Activated CD8-positive, alpha-beta T cell treated with anti-CD3 and anti-CD28 coated beads, Interleukin-2, amount 10 ng/mL, durations not matched to agents 7 days and 5 days (primary cell): ENCODE measurements around the gene ETV6. TPM values are rescaled to one million over a fixed set of nuclear protein-coding genes. Genes with fewer than 3 reads are reported as not detected.

Experiments
- ATAC-seq: fragments of 150-1000 bp; cut with Tn5 transposase; one replicate; pipeline ENCODE4 v1.10.0; 2021; ENCODE audit warnings: moderate library complexity
- CTCF ChIA-PET: fragments of 350-600 bp; sonication (Branson Sonifier 250); formaldehyde crosslinking; loops from one replicate; lab custom pipeline; 2021; ENCODE audit warnings: antibody characterized with exemption; lab: Charles Lee
- POLR2A ChIA-PET: fragments of 350-600 bp; sonication (Branson Sonifier 250); formaldehyde crosslinking; loops from one replicate; lab custom pipeline; 2021; ENCODE audit warnings: antibody characterized with exemption; lab: Charles Lee
- DNase-seq: peaks from one replicate; pipeline ENCODE4 v3.0.0-alpha.2; 2020
- H3K27ac Mint-ChIP-seq: one replicate; pipeline ENCODE4 v1.8.0; 2021; ENCODE audit warnings: mild to moderate bottlenecking, mixed read lengths
- H3K27me3 Mint-ChIP-seq: one replicate; pipeline ENCODE4 v1.8.0; 2021; ENCODE audit warnings: low read depth, mixed read lengths
- H3K36me3 Mint-ChIP-seq: one replicate; pipeline ENCODE4 v1.8.0; 2021; ENCODE audit warnings: low read depth, mixed read lengths
- H3K4me1 Mint-ChIP-seq: one replicate; pipeline ENCODE4 v1.8.0; 2021; ENCODE audit warnings: low read depth, mixed read lengths
- H3K4me3 Mint-ChIP-seq: one replicate; pipeline ENCODE4 v1.8.0; 2021; ENCODE audit warnings: mild to moderate bottlenecking, mixed read lengths
- H3K9me3 Mint-ChIP-seq: one replicate; pipeline ENCODE4 v1.8.0; 2022; ENCODE audit warnings: mixed read lengths; ENCODE audit not compliant: insufficient read depth
- total RNA-seq, 2 experiments: library from RNA; stranded (reverse); gene quantifications; one replicate each; pipeline ENCODE4 v1.2.3, GENCODE V29; 2021

The ETV6 gene
- total RNA-seq, 2 experiments from 2014 or later, result 22.1 to 26.1 TPM

GRCh38 chr12:11648514-11649412 is 711 bp upstream of the ETV6 start:
- Mint-ChIP-seq H3K4me1 (peaks cover 30% of the 10 kb centered on the region), H3K4me3 (peak overlapping the region; percentile 90), H3K27me3 (peaks cover 8% of the 10 kb centered on the region), H3K9me3 (no peaks in the 10 kb centered on the region), H3K27ac (peak overlapping the region; percentile 94), H3K36me3 (peaks cover 7% of the 10 kb centered on the region)
- ATAC-seq (peak; percentile 45), DNase-seq (peak; percentile 77)
- ChIA-PET POLR2A (interaction anchor here (0.9 to 1.7 kb wide), 12 partner anchors 10 to 383 kb away, joined by 3 to 15 read pairs (median 4); no protein-coding TSS in a partner anchor), CTCF (interaction anchor here (0.9 to 1.8 kb wide), 4 partner anchors 103 to 385 kb away, joined by 3 to 8 read pairs (median 5); no protein-coding TSS in a partner anchor)

GRCh38 chr12:11650286-11651281 is 1.1 kb downstream of the ETV6 start:
- Mint-ChIP-seq H3K36me3 (peaks cover 5% of the 10 kb centered on the region), H3K4me1 (peaks cover 42% of the 10 kb centered on the region), H3K27ac (peak overlapping the region; percentile 91), H3K27me3 (peaks cover 8% of the 10 kb centered on the region), H3K4me3 (peak overlapping the region; percentile 83), H3K9me3 (no peaks in the 10 kb centered on the region)
- ATAC-seq, result peak; percentile 22
- ChIA-PET CTCF (interaction anchor here (0.6 to 1.8 kb wide), 3 partner anchors 11 to 383 kb away, joined by 4 to 8 read pairs (median 7); no protein-coding TSS in a partner anchor), POLR2A (interaction anchor here (0.7 to 1.7 kb wide), 13 partner anchors 8 to 707 kb away, joined by 3 to 15 read pairs (median 5); no protein-coding TSS in a partner anchor)
- DNase-seq, result peak; percentile 44

- H3K36me3 Mint-ChIP-seq, result peaks cover 5% of the 10 kb centered on the region
- H3K9me3 Mint-ChIP-seq, result no peaks in the 10 kb centered on the region
- peak overlapping the region; percentile 83 for H3K4me3 Mint-ChIP-seq
- peaks cover 7% of the 10 kb centered on the region for H3K27me3 Mint-ChIP-seq
- ChIA-PET POLR2A (no interaction called here), CTCF (no interaction called here)
- peak overlapping the region; percentile 95 for H3K27ac Mint-ChIP-seq
- peaks cover 48% of the 10 kb centered on the region for H3K4me1 Mint-ChIP-seq
- DNase-seq, result no peak
- no peak for ATAC-seq
Measured at GRCh38 chr12:11651381-11651780, 1.9 kb downstream of the ETV6 start.

- H3K4me3 Mint-ChIP-seq, result peak overlapping the region; percentile 83
- DNase-seq (no peak), ATAC-seq (no peak)
- H3K27me3 Mint-ChIP-seq, result peaks cover 5% of the 10 kb centered on the region
- POLR2A ChIA-PET, result no interaction called here
- H3K27ac Mint-ChIP-seq, result peak overlapping the region; percentile 95
- H3K9me3 Mint-ChIP-seq, result no peaks in the 10 kb centered on the region
- peaks cover 5% of the 10 kb centered on the region for H3K36me3 Mint-ChIP-seq
- CTCF ChIA-PET, result no interaction called here
- H3K4me1 Mint-ChIP-seq, result peaks cover 49% of the 10 kb centered on the region
Measured at GRCh38 chr12:11651785-11652184, 2.3 kb downstream of the ETV6 start.

- H3K4me1 Mint-ChIP-seq, result peaks cover 56% of the 10 kb centered on the region
- peak overlapping the region; percentile 95 for H3K27ac Mint-ChIP-seq
- peak; percentile 26 for DNase-seq
Measured at GRCh38 chr12:11652351-11653040, 3.0 kb downstream of the ETV6 start.

GRCh38 chr12:11653215-11653753 is 3.8 kb downstream of the ETV6 start:
- Mint-ChIP-seq H3K9me3 (no peaks in the 10 kb centered on the region), H3K27me3 (no peaks in the 10 kb centered on the region), H3K4me1 (peaks cover 61% of the 10 kb centered on the region), H3K27ac (peak overlapping the region; percentile 95), H3K36me3 (peaks cover 15% of the 10 kb centered on the region), H3K4me3 (peak overlapping the region; percentile 83)
- DNase-seq (peak; percentile 72), ATAC-seq (peak; percentile 29)
- ChIA-PET CTCF (no interaction called here), POLR2A (interaction anchor here (0.6 to 0.7 kb wide), 2 partner anchors 22 to 356 kb away, joined by 3 to 4 read pairs; no protein-coding TSS in a partner anchor)

More at GRCh38 chr12:11652351-11653040, 3.0 kb downstream of the ETV6 start:
- Mint-ChIP-seq H3K4me3 (peak overlapping the region; percentile 83), H3K27me3 (peaks cover 3% of the 10 kb centered on the region), H3K36me3 (peaks cover 10% of the 10 kb centered on the region), H3K9me3 (no peaks in the 10 kb centered on the region)
- POLR2A ChIA-PET, result interaction anchor here (0.6 to 0.7 kb wide), 2 partner anchors 23 to 357 kb away, joined by 3 to 4 read pairs; no protein-coding TSS in a partner anchor
- CTCF ChIA-PET, result no interaction called here
- ATAC-seq, result no peak

- Mint-ChIP-seq H3K4me1 (peaks cover 70% of the 10 kb centered on the region), H3K4me3 (no peak overlapping the region), H3K9me3 (no peaks in the 10 kb centered on the region), H3K27ac (no peak overlapping the region), H3K27me3 (no peaks in the 10 kb centered on the region), H3K36me3 (peaks cover 15% of the 10 kb centered on the region)
- ChIA-PET CTCF (interaction anchor here (1.3 kb wide), 1 partner anchor 379 kb away, joined by 6 read pairs; no protein-coding TSS in a partner anchor), POLR2A (interaction anchor here (0.8 kb wide), 1 partner anchor 1438 kb away, joined by 3 read pairs; no protein-coding TSS in a partner anchor)
- DNase-seq, result no peak
- ATAC-seq, result no peak
Measured at GRCh38 chr12:11654338-11654737, 4.9 kb downstream of the ETV6 start.

GRCh38 chr12:11654802-11655201 is 5.3 kb downstream of the ETV6 start:
- no peak for DNase-seq
- CTCF ChIA-PET, result interaction anchor here (1.3 kb wide), 1 partner anchor 378 kb away, joined by 6 read pairs; no protein-coding TSS in a partner anchor
- Mint-ChIP-seq H3K27me3 (no peaks in the 10 kb centered on the region), H3K4me3 (no peak overlapping the region), H3K9me3 (no peaks in the 10 kb centered on the region), H3K4me1 (peaks cover 74% of the 10 kb centered on the region), H3K27ac (no peak overlapping the region), H3K36me3 (peaks cover 15% of the 10 kb centered on the region)
- POLR2A ChIA-PET, result no interaction called here
- no peak for ATAC-seq

- CTCF ChIA-PET, result interaction anchor here (4.2 kb wide), 1 partner anchor 377 kb away, joined by 16 read pairs; no protein-coding TSS in a partner anchor
- H3K36me3 Mint-ChIP-seq, result peaks cover 18% of the 10 kb centered on the region
- H3K9me3 Mint-ChIP-seq, result no peaks in the 10 kb centered on the region
Measured at GRCh38 chr12:11655842-11656241, 6.4 kb downstream of the ETV6 start.

GRCh38 chr12:11656550-11656949 is 7.1 kb downstream of the ETV6 start:
- DNase-seq, result no peak

More at GRCh38 chr12:11655842-11656241, 6.4 kb downstream of the ETV6 start:
- no peaks in the 10 kb centered on the region for H3K27me3 Mint-ChIP-seq
- H3K4me1 Mint-ChIP-seq, result peaks cover 75% of the 10 kb centered on the region
- POLR2A ChIA-PET, result no interaction called here
- no peak overlapping the region for H3K4me3 Mint-ChIP-seq
- no peak for DNase-seq
- no peak for ATAC-seq
- no peak overlapping the region for H3K27ac Mint-ChIP-seq

More at GRCh38 chr12:11656550-11656949, 7.1 kb downstream of the ETV6 start:
- ChIA-PET CTCF (interaction anchor here (4.2 kb wide), 1 partner anchor 377 kb away, joined by 16 read pairs; no protein-coding TSS in a partner anchor), POLR2A (interaction anchor here (1.1 kb wide), 1 partner anchor 10 kb away, joined by 3 read pairs; no protein-coding TSS in a partner anchor)
- peaks cover 70% of the 10 kb centered on the region for H3K4me1 Mint-ChIP-seq
- H3K4me3 Mint-ChIP-seq, result no peak overlapping the region
- no peaks in the 10 kb centered on the region for H3K9me3 Mint-ChIP-seq
- no peak overlapping the region for H3K27ac Mint-ChIP-seq
- no peaks in the 10 kb centered on the region for H3K27me3 Mint-ChIP-seq
- ATAC-seq, result no peak
- peaks cover 19% of the 10 kb centered on the region for H3K36me3 Mint-ChIP-seq
